GF-D8 (cell line): ENCODE results near the gene TLR9.

ENCODE experiments used
- DNase-seq: peaks from one replicate; lab custom pipeline; 2025; lab: John Stamatoyannopoulos, UW

The TLR9 gene

DNA sequence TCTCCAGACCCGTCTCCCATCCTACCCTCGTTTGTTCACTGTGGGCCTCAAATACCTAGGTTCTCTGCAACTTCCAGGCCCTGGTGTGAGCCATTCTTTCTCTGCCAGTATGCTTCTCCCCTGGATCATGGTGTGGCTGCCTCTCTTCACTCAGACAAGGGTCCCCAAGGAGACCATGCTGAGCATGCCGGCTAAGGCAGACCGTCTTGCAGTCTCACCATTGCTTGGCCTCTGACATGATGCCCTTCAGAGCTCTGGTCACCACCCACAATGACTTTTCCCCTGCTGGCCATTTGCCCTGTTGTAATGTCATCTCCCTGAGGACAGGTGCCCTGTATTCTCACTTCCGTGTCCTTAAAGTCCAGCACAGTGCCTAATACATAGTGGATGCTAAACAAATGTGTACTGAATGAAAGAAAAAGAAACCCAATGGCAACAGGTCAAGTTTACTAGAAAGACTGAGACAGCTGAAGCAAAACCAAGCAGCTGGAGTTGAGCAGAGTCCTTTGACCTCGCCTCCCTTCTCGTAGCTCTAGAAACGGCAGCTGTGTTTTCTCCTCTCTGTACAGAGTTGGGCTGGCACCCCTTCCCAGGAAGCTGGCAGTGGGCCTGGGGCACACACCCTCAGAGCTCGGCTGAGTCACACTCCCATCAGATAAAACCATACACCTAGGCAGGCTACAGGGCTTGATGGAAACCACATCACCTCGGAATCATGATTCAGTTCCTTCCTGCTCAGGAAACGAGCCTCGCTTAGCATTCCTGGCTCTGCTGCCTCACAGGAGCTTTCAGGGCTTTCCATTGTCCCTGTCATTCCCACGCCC is 8.6 kb downstream of the TLR9 start:
- peak; percentile 49 for DNase-seq

DNA sequence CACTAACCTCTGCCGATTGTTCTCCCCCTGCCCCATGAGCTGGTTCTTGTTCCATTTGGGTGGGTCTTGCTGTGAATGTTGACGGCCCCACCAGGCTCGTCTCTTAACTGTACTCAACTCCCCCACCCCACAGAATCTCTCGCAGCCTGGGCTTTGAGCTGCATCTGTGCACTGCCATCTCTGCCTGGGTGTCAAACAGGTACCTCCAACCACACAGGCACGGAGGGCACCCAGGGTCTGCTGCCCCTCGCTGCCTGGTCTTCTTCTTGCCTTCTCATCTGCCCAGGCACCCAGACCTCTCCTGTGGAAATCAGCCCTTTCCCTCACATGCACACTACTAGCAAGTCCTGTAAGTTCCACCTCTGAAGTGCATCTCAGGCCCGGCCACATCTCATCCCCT is 10.1 kb downstream of the TLR9 start:
- DNase-seq: no peak

DNA sequence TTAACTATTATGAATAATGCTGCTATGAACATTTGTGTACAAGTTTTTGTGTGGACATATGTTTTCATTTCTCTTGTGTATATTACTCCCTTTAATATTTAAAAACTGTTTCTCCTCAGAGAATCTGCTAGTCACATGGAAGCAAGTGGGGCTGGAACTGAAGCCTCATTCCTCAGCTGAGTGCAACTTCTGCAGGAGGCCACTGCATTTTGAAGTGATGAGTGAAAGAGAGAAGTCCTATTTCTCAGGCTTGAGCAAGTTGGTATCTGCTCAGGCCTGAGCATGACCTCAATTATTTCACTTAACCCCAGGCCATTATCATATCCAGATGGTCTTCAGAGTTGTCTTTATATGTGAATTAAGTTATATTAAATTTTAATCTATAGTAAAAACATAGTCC is 11.5 kb downstream of the TLR9 start:
- DNase-seq: no peak

DNA sequence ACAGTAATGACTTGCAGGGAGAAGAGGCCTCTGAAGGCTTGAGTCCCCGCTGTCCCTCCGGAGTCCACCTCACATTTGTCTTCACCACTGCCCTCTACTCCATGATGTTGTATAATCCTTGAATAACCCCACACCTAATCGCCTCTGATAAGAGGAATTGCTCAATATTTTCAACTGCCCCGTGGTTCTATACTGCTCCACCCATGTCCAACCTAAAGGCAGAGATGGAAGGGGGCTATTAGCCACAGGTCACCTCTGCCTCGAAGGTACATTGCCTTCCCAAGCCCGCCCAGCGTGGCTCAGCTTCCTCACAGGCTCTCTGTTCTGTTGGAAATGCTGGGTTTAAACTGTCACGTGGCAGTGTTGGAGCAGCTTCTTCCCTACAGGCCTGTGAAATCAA is 12.4 kb downstream of the TLR9 start:
- DNase-seq: no peak

DNA sequence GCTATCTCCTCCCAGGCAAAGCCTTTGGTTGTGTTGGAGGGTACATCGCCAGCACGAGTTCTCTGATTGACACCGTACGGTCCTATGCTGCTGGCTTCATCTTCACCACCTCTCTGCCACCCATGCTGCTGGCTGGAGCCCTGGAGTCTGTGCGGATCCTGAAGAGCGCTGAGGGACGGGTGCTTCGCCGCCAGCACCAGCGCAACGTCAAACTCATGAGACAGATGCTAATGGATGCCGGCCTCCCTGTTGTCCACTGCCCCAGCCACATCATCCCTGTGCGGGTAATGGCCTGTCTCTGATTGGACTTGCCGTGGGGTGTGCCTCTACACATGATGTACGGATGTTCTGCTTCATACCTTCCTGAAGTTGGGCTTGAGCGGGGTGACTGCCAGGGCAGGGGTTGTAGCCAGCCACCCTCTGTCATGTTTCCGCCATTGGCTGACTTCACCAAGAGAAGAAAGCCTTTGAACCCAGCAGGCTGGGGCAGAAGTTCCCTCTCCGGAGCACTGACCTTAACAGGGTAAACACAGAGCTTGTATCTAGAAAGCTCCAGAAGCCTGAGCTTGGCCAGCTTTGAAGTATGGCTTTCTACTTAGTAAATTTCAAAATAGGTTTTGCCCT is 14.1 kb downstream of the TLR9 start:
- no peak for DNase-seq

DNA sequence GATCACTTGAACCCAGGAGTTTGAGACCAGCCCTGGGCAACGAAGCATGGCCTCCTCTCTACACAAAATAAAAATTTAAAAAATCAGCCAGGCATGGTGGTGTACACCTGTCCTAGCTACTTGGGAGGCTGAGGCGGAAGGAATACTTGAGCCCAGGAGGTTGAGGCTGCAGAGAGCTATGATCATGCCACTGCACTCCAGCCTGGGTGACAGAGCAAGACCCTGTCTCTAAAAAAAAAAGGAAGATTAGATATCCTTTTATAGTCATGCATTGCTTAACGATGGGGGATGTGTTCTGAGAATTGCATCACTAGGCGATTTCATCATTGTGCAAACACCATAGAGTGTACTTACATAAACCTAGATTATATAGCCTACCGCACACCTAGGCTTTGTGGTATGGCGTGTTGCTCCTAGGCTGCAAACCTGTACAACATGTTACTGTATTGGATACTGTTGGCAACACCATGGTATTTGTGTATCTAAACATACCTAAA is 14.8 kb downstream of the TLR9 start:
- DNase-seq: peak; percentile 95

DNA sequence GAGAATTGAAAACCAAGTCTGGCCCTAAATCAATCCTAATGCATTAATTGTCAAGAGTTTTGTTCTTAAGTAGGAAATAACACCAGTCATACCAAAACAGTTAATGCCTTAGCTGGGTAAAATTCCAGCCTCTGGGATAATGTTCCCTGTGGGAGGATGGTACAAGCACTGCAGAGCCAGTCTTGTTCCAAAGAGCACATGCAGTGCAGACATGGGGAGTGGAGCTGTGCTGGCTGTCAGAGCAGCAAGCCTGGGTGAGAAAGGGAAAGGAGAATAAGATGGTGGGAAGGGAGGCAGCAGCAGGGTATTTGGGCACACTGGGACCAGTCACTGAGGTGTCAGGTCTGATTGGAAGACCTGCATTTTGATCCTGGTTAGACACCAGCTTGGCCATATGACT is 15.4 kb downstream of the TLR9 start:
- no peak for DNase-seq

DNA sequence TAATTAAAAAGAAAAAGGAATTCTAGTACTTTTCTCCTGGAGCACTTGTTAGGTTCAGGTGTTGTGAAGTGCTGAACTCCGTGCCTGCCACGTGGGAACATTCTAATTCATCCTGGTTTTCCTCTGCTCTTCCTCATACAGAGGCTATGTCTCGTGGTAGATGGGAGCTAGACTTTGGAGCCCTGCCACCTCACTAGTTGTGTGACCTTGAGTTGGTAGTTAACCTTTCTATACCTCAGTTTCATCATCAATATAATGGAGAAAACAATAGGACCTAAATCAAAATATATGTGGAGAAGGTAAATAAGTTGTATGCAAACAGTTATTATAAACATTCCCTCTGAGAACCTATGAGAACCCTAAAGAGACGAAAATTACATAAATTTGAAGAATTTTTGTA is 16.9 kb downstream of the TLR9 start:
- no peak for DNase-seq

DNA sequence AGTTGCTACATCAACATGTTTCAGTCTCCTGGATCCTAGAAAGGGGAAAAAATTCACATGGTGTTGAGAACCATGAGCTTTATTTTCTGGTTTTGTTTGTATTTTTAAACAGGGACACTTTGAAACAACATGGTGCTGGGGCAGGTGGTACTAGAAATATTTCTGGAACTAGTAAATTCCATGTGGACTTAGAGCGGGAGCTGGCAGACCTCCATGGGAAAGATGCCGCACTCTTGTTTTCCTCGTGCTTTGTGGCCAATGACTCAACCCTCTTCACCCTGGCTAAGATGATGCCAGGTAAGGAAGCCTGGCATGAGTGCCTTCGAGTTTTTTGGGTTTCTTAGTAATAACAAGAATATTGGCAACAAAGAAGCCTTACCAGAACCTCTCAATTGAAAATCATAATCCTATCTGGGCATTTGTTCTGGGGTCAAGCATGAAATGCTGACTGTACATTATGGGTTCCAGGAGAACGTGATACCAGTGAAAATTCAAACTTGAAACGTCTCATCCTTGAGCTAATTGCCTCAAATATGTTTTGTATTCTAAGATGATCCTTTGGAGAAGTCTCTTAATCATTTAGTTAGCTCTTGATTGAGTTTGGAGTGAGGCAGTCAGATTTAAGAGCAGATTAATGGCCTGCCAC is 19.6 kb downstream of the TLR9 start:
- DNase-seq: no peak

DNA sequence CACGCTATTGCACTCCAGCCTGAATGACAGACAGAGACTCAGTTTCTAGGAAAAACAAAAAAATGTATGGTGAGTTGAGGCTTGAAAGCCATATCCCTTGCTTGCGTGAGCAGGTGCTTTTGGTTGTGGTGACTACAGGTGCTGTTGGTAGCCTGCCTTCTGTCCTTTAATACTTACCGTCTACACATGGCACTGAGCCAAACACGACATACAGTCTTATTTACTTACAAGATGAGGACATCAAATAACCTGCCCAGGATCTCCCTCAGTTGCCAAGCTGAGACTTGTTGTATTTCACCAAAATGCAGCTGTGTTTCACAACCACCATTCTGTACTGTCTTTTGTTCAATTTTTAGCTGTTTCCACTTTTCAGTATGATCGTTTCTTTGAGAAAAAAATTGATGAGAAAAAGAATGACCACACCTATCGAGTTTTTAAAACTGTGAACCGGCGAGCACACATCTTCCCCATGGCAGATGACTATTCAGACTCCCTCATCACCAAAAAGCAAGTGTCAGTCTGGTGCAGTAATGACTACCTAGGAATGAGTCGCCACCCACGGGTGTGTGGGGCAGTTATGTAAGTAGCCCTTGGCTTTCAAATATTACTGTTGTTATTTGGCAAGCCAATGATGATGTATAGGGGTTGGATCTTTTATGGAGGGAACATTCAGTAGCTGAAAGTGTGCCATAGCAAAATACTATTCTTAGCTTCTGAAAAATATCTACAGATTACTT is 20.9 kb downstream of the TLR9 start:
- DNase-seq: no peak

DNA sequence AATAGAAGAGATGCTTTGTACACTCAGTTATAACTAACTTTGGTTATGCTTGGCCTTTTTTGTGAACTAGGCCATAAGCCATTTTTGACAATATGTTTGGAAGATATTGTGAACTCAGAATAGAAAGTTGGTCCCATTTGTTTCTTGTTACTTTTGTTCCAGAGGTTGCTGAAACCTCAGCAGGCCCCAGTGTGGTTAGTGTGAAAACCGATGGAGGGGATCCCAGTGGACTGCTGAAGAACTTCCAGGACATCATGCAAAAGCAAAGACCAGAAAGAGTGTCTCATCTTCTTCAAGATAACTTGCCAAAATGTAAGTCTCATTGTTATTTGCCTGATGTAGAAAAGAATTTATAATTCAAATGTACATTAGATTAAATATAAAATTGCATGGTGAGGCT is 21.7 kb downstream of the TLR9 start:
- no peak for DNase-seq

DNA sequence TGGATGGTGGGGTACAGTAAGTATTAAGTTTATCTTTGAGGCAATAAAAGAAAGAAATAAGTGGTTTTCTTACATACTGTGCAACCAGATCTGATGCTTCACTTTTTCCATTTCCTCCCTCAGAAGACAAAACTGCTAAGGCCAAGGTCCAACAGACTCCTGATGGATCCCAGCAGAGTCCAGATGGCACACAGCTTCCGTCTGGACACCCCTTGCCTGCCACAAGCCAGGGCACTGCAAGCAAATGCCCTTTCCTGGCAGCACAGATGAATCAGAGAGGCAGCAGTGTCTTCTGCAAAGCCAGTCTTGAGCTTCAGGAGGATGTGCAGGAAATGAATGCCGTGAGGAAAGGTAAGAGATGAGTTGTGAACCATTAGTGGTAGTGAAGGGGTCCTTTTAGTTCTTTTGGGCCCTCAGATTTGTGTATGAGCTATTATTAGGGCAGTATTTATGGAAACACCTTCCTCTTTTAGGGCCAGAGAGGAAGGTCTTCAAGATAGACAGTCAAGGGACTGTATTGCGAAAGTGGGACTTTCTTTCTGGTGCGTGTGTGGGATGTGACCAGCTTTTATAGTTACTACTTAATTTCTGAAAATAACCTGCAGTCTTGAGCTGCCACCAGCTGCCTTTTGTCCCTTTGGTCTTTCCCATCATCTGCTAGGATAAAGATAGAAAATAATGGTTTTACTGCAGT is 22.9 kb downstream of the TLR9 start:
- DNase-seq: peak; percentile 75

DNA sequence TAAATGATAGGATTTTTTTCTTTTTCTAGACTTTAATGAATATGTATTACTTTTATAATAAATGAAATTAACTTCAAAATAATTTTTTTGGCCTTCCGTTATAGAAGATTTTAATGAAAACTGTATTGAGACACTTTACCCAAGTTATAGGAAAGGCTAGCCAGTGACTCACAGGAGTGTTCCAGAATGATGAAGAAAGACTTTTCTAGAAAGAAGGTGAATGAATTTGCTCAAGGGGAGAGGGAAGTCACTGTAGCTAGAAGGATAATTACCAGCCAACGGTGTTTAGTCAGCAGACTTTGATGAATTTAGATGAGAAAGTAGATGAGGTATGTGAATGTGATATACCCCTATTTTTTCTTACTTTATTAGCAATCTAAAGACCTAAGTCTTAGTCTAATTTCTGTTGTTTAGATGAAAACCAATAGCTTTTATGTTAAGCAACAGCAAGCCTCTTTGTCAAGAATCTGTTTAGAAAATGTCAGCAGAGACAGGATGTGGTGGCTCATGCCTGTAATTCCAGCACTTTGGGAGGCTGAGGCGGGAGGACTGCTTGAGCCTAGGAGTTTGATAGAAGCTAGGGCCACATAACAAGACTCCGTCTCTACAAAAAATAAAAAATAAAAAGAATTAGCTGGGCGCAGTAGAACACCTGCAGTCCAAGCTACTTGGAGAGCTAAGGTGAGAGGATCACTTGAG is 24.3 kb downstream of the TLR9 start:
- peak; percentile 45 for DNase-seq

DNA sequence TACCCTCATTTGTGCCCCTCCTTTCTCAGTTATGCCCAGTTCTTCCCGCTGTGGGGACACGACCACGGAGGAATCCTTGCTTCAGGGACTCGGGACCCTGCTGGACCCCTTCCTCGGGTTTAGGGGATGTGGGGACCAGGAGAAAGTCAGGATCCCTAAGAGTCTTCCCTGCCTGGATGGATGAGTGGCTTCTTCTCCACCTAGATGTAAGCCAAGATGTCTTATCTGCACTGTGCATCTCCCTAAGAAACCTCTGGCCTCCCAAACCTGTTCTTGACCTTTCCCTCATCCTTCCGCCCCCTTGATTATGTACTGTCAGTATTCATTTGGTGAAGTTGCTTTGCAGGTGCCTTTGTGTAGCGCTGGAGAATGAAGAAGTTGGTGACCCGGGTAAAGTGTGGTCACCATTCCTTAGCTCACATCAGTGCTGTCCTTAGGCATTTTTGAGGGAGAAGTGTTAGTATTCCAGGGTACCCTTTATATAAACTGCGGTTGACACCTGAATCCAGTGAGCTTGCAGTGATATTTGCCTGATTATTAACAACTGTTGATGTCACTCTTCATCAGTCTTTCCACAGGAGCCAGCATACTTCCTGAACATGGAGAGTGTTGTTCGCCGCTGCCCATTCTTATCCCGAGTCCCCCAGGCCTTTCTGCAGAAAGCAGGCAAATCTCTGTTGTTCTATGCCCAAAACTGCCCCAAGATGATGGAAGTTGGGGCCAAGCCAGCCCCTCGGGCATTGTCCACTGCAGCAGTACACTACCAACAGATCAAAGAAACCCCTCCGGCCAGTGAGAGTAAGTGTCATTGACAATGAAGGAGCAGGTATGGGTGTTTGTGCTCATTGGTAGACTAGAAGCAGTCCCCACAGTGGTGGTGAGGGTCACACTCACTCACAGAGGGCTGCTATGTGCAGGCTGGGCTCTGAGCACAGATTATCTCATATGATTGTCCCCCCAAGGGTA is 26.5 kb downstream of the TLR9 start:
- no peak for DNase-seq

DNA sequence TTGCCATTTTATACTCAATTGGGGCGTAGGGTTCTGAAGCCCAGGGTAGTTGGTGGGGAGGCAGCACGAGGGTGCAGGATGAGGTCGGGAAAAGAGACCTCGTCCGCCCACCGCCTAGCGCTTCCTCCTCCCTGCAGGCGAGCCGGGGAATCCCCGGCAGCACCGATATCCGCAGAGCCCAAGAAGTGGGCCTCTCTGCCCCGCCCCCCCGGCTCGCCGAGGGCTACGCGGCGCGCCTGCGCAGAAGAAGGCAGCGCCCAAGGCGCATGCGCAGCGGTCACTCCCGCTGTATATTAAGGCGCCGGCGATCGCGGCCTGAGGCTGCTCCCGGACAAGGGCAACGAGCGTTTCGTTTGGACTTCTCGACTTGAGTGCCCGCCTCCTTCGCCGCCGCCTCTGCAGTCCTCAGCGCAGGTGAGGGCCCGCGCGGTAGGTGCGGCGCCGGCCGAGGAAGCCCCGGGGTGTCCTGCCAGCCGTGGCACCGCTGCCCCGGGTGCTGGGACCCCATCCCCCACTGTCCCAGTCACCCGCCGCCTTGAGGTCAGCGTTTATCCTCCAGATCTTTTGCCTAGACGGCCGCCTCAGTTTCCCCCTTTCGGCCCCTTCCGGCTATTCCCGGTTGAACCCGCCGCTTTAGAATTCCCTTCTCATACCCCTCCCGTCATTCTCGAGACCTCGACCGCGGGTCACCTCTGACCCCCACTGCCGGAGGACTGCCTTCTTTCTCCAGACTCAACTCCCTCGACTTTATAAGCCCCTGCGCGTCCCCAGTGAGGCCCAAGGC is 27.4 kb downstream of the TLR9 start, which contains the start of gene ALAS1:
Gene ALAS1, plus strand, starts transcription at position 319 of the 784 bp plus-strand sequence. CDS start 1,082 bp downstream, outside the sequence.
- peak; percentile 81 for DNase-seq

DNA sequence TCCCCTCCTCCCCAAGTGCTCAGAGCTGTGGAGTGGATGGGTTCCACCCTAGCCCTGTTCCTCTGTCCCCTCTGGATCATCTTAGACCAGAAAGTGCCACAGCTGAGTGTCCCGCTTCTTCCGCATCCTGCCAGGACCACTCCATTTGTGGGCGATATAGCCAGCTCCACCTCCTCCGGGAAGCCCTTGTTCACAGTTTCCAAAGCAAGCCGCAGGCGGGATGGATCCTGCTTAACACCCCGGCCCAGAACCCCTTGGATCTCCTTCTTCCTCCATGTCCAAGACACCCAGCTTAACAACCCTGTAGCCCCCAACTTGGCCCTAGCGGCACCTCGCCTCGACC is 28.0 kb downstream of the TLR9 start:
- no peak for DNase-seq

DNA sequence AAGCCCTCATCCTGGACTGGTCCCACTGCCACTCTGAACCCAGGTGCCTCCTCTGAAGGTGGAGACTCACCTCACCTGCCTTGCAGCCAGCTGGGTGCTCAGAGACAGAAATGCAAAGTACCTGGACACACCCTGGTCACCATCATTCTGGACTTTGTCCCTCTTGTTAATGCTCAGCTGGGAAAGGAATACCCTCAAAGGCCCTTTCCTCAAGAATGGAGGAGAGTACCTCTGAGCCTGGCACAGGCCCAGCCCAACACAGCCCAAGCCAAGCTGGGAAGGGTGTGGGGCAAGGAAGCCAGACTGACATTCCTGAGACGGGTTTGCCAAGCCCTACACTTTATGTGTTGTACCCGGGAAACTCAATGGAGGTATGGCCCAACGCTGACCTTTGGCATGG is 28.5 kb downstream of the TLR9 start:
- DNase-seq: no peak

DNA sequence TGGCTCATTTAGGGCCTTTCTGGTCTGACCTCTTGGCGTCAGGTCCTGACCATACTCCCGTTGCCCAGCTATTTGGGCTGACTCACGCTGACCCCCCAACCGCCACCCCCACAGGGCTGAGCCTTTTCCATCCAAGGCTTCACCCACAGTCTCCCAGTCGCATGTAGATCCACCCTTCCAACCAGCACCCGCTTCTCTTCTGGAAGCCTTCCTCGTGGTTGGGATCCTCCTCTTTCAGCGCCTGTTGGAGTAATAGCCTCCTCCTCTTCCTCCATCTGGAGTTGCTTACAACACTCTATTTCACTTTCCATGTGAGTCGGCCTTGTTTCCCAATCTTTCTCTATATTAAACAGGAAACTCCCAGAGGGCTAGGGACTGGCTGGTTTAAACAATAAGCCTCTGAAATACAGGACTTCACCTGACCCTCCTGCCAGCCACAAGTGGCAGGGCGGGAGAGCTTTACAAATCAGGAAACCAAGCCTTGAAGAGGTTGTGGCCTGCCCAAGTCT is 29.6 kb downstream of the TLR9 start:
- peak; percentile 74 for DNase-seq

DNA sequence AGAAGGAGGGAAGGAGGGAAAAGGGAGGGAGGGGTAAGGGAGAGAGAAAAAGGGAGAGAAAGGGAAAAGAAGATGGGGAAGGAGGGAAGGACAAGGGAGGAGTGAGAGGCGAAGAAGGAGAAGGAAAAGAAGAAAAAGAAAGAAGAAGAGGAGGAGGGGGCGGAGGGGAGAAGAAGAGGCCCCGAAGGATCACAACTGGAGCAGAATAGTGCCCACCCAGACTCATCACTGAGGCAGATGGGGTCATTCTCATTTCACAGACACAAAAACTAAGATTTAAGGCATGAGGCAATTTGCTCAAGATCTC is 30.2 kb downstream of the TLR9 start:
- no peak for DNase-seq
